Activated naive CD4-positive, alpha-beta T cell treated with anti-CD3 and anti-CD28 coated beads, Interleukin-2, amount 50 U/mL, for 72 hours (primary cell): Measurements from ENCODE around the gene SCUBE1. TPM values are rescaled to one million over a fixed set of nuclear protein-coding genes. Genes with fewer than 3 reads are reported as not detected.
A peak's percentile ranks its signal among the peaks of the same experiment; 100 is the strongest.

Experiments
- ATAC-seq, 2 donors: fragments of 150-1000 bp; cut with Tn5 transposase; 2 replicates each; pipeline ENCODE4 v1.10.0; 2021; ENCODE audit warnings: mild to moderate bottlenecking in 2 of 2, moderate library complexity in 2 of 2
- DNase-seq, 2 donors: peaks; one replicate each; pipeline ENCODE4 v3.0.0; 2021 to 2022; ENCODE audit warnings: low spot score in 2 of 2
- H3K27ac Mint-ChIP-seq, 2 donors: one replicate each; pipeline ENCODE4 v1.8.0; 2022; ENCODE audit warnings: mild to moderate bottlenecking in 2 of 2, mixed read lengths in 2 of 2
- H3K36me3 Mint-ChIP-seq, 2 donors: one replicate each; pipeline ENCODE4 v1.8.0; 2022; ENCODE audit warnings: mixed read lengths in 2 of 2
- H3K9me3 Mint-ChIP-seq, 2 donors: one replicate each; pipeline ENCODE4 v1.8.0; 2022; ENCODE audit warnings: mixed read lengths in 2 of 2
- total RNA-seq, 2 donors: library from RNA; stranded (reverse); gene quantifications; one replicate each; pipeline ENCODE4 v1.2.3, GENCODE V29; 2022

SCUBE1 gene
- total RNA-seq, 2 donors from 2014 or later, result 0.39 TPM; not detected in 1

- no peaks in the 10 kb centered on the region for H3K36me3 Mint-ChIP-seq
- H3K9me3 Mint-ChIP-seq, result no peaks in the 10 kb centered on the region
- H3K27ac Mint-ChIP-seq, result peak overlapping the region; percentile 10 to 74
- ATAC-seq (no peak), DNase-seq (no peak)
Observed at GRCh38 chr22:43232445-43232844, 110.7 kb downstream of the SCUBE1 start.

- peak overlapping the region in 1 of 2 donors; percentile 63 for H3K27ac Mint-ChIP-seq
- no peak for ATAC-seq
- no peak for DNase-seq
- no peaks in the 10 kb centered on the region for H3K9me3 Mint-ChIP-seq
- H3K36me3 Mint-ChIP-seq, result no peaks in the 10 kb centered on the region
Observed at GRCh38 chr22:43231724-43232034, 111.5 kb downstream of the SCUBE1 start.

- DNase-seq, result peak; percentile 67 to 78
- Mint-ChIP-seq H3K36me3 (no peaks in the 10 kb centered on the region), H3K9me3 (no peaks in the 10 kb centered on the region), H3K27ac (peak overlapping the region; percentile 44 to 63)
- peak; percentile 73 to 75 for ATAC-seq
Observed at GRCh38 chr22:43230971-43231723, 112.0 kb downstream of the SCUBE1 start.

GRCh38 chr22:43230571-43230970, 112.6 kb downstream of the SCUBE1 start:
- ATAC-seq (peak in 1 of 2 donors; percentile 4), DNase-seq (no peak)
- no peaks in the 10 kb centered on the region for H3K36me3 Mint-ChIP-seq
- H3K27ac Mint-ChIP-seq, result peak overlapping the region in 1 of 2 donors; percentile 63
- H3K9me3 Mint-ChIP-seq, result no peaks in the 10 kb centered on the region

- ATAC-seq, result no peak
- Mint-ChIP-seq H3K27ac (peak overlapping the region in 1 of 2 donors; percentile 19), H3K9me3 (no peaks in the 10 kb centered on the region), H3K36me3 (no peaks in the 10 kb centered on the region)
- no peak for DNase-seq
Observed at GRCh38 chr22:43228863-43229262, 114.3 kb downstream of the SCUBE1 start.

- Mint-ChIP-seq H3K9me3 (no peaks in the 10 kb centered on the region), H3K27ac (peak overlapping the region in 1 of 2 donors; percentile 19), H3K36me3 (no peaks in the 10 kb centered on the region)
- DNase-seq, result peak in 1 of 2 donors; percentile 37
- ATAC-seq, result no peak
Observed at GRCh38 chr22:43228330-43228729, 114.8 kb downstream of the SCUBE1 start.

GRCh38 chr22:43227239-43227630, 115.9 kb downstream of the SCUBE1 start:
- no peaks in the 10 kb centered on the region for H3K9me3 Mint-ChIP-seq
- H3K36me3 Mint-ChIP-seq, result no peaks in the 10 kb centered on the region

GRCh38 chr22:43226377-43227238, 116.6 kb downstream of the SCUBE1 start:
- peak overlapping the region in 1 of 2 donors; percentile 16 for H3K27ac Mint-ChIP-seq

More at GRCh38 chr22:43227239-43227630, 115.9 kb downstream of the SCUBE1 start:
- ATAC-seq, result no peak
- DNase-seq, result no peak
- H3K27ac Mint-ChIP-seq, result peak overlapping the region in 1 of 2 donors; percentile 16

GRCh38 chr22:43225609-43226008, 117.6 kb downstream of the SCUBE1 start:
- H3K27ac Mint-ChIP-seq, result no peak overlapping the region
- H3K36me3 Mint-ChIP-seq, result no peaks in the 10 kb centered on the region
- no peaks in the 10 kb centered on the region for H3K9me3 Mint-ChIP-seq
- ATAC-seq, result no peak
- no peak for DNase-seq

More at GRCh38 chr22:43226377-43227238, 116.6 kb downstream of the SCUBE1 start:
- no peaks in the 10 kb centered on the region for H3K36me3 Mint-ChIP-seq
- DNase-seq, result no peak
- no peak for ATAC-seq
- no peaks in the 10 kb centered on the region for H3K9me3 Mint-ChIP-seq

- DNase-seq (no peak), ATAC-seq (no peak)
- no peak overlapping the region for H3K27ac Mint-ChIP-seq
- H3K36me3 Mint-ChIP-seq, result no peaks in the 10 kb centered on the region
- H3K9me3 Mint-ChIP-seq, result no peaks in the 10 kb centered on the region
Observed at GRCh38 chr22:43222987-43223386, 120.2 kb downstream of the SCUBE1 start.

- Mint-ChIP-seq H3K9me3 (no peaks in the 10 kb centered on the region), H3K36me3 (no peaks in the 10 kb centered on the region), H3K27ac (no peak overlapping the region)
- no peak for DNase-seq
- no peak for ATAC-seq
Observed at GRCh38 chr22:43222262-43222661, 120.9 kb downstream of the SCUBE1 start.

- H3K9me3 Mint-ChIP-seq, result no peaks in the 10 kb centered on the region
- no peak for ATAC-seq
- no peak for DNase-seq
- H3K36me3 Mint-ChIP-seq, result no peaks in the 10 kb centered on the region
- no peak overlapping the region for H3K27ac Mint-ChIP-seq
Observed at GRCh38 chr22:43220625-43221380, 122.4 kb downstream of the SCUBE1 start.

- H3K9me3 Mint-ChIP-seq, result no peaks in the 10 kb centered on the region
- no peak for ATAC-seq
- H3K36me3 Mint-ChIP-seq, result no peaks in the 10 kb centered on the region
- H3K27ac Mint-ChIP-seq, result no peak overlapping the region
- DNase-seq, result no peak
Observed at GRCh38 chr22:43218786-43219185, 124.4 kb downstream of the SCUBE1 start.

- ATAC-seq, result no peak
- Mint-ChIP-seq H3K27ac (no peak overlapping the region), H3K9me3 (no peaks in the 10 kb centered on the region), H3K36me3 (no peaks in the 10 kb centered on the region)
- DNase-seq, result no peak
Observed at GRCh38 chr22:43217285-43218030, 125.7 kb downstream of the SCUBE1 start.

GRCh38 chr22:43216738-43217137, 126.4 kb downstream of the SCUBE1 start:
- ATAC-seq (no peak), DNase-seq (no peak)
- no peaks in the 10 kb centered on the region for H3K9me3 Mint-ChIP-seq
- H3K27ac Mint-ChIP-seq, result no peak overlapping the region
- no peaks in the 10 kb centered on the region for H3K36me3 Mint-ChIP-seq

GRCh38 chr22:43213962-43214361, 129.2 kb downstream of the SCUBE1 start:
- no peak for DNase-seq

More at GRCh38 chr22:43213962-43214361, 129.2 kb downstream of the SCUBE1 start:
- H3K27ac Mint-ChIP-seq, result no peak overlapping the region
- no peaks in the 10 kb centered on the region for H3K36me3 Mint-ChIP-seq
- ATAC-seq, result no peak
- no peaks in the 10 kb centered on the region for H3K9me3 Mint-ChIP-seq
